Upper lobe of left lung (tissue), 4 donors: ENCODE results near the gene RGSL1.

Experiments
- CTCF ChIP-seq, 6 experiments: fragments of 450-650 bp in 4 of 6; fragments of 200-600 bp in 2 of 6; sonication (generic) in 2 of 6; IDR thresholded peaks; one replicate each; pipeline ENCODE4 v1.5.1; 2016 to 2019; ENCODE audit warnings: antibody characterized with exemption in 6 of 6
- EP300 ChIP-seq, 4 donors: sonication (generic); formaldehyde crosslinking; IDR thresholded peaks; one replicate each; pipeline ENCODE4 v1.5.1; 2017; ENCODE audit warnings: antibody characterized with exemption in 4 of 4, control low read depth in 2 of 4
- POLR2AphosphoS5 ChIP-seq, 2 donors: sonication (generic); formaldehyde crosslinking; IDR thresholded peaks; one replicate each; pipeline ENCODE4 v1.5.1; 2017; ENCODE audit warnings: antibody characterized with exemption in 2 of 2

- TF ChIP-seq CTCF (IDR thresholded peaks at IDR 0.05), result no peak
- peak; percentile 34 to 69 for TF ChIP-seq POLR2AphosphoS5 (IDR thresholded peaks at IDR 0.05)
- TF ChIP-seq EP300 (IDR thresholded peaks at IDR 0.05), result peak in 3 of 4 donors; percentile 71 to 88 (median 74)
Observed at GRCh38 chr1:182602935-182603645, 153.1 kb downstream of the RGSL1 start.
